ENCODE results near the gene ZNF281. TPM values are rescaled to one million over a fixed set of nuclear protein-coding genes. Genes with fewer than 3 reads are reported as not detected.

The ZNF281 gene
- total RNA-seq, 1 donor: 45.6 TPM

DNA sequence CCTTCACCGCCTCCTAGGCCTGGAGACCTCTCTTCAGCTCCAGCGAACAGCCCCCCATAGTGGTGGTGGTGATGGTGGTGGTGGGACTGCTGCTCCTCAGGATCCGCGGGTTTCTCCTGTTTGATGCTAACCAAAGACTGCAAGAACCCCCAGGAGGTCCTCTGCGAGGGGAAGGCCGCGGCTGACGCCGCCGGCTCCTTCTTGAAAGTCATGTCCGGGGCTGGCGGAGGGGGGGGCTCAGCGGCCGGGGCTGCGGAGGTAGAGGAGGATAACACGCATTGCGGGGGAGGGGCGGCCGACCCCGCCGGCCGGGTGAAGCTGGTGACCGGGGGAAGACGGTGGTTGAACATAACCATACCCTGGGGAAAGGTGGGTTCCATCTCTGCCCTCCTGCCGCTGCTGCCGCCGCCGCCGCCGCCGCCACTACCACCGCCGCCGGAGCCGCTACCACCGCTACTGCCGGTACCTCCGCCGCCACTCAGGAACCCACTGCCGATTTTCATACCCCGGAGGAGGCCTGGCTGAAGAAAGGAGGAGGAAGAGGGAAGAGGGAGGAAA lies 554 bp downstream of the ZNF281 start:
- Histone ChIP-seq H3K36me3 (ENCODE audit: insufficient read depth, low read length) (peaks cover 43% of the 10 kb centered on the region), H3K4me1 (ENCODE audit: insufficient read depth, low read length) (peaks cover 41% of the 10 kb centered on the region), H3K27ac (ENCODE audit: low read depth, low read length) (peak overlapping the region; percentile 87), H3K4me2 (ENCODE audit: insufficient read depth, low read length) (peak overlapping the region; percentile 94), H2AFZ (ENCODE audit: low read length) (peak overlapping the region; percentile 73), H4K20me1 (ENCODE audit: insufficient read depth, low read length) (peaks cover 11% of the 10 kb centered on the region), H3K27me3 (ENCODE audit: insufficient read depth, low read length) (no peaks in the 10 kb centered on the region), H3K4me3 (ENCODE audit: insufficient read depth, low read length) (peak overlapping the region; percentile 90), H3K79me2 (ENCODE audit: insufficient read depth, low read length) (peaks cover 55% of the 10 kb centered on the region), H3K9me3 (ENCODE audit: low read depth, low read length) (no peaks in the 10 kb centered on the region)
- TF ChIP-seq, protein P1, sequence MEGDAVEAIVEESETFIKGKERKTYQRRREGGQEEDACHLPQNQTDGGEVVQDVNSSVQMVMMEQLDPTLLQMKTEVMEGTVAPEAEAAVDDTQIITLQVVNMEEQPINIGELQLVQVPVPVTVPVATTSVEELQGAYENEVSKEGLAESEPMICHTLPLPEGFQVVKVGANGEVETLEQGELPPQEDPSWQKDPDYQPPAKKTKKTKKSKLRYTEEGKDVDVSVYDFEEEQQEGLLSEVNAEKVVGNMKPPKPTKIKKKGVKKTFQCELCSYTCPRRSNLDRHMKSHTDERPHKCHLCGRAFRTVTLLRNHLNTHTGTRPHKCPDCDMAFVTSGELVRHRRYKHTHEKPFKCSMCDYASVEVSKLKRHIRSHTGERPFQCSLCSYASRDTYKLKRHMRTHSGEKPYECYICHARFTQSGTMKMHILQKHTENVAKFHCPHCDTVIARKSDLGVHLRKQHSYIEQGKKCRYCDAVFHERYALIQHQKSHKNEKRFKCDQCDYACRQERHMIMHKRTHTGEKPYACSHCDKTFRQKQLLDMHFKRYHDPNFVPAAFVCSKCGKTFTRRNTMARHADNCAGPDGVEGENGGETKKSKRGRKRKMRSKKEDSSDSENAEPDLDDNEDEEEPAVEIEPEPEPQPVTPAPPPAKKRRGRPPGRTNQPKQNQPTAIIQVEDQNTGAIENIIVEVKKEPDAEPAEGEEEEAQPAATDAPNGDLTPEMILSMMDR (IDR thresholded peaks at IDR 0.05; ENCODE audit: extremely low read depth, low read depth, low read length): no peak
- peak; percentile 69 for DNase-seq (ENCODE audit: insufficient read length, low spot score, missing footprints)

DNA sequence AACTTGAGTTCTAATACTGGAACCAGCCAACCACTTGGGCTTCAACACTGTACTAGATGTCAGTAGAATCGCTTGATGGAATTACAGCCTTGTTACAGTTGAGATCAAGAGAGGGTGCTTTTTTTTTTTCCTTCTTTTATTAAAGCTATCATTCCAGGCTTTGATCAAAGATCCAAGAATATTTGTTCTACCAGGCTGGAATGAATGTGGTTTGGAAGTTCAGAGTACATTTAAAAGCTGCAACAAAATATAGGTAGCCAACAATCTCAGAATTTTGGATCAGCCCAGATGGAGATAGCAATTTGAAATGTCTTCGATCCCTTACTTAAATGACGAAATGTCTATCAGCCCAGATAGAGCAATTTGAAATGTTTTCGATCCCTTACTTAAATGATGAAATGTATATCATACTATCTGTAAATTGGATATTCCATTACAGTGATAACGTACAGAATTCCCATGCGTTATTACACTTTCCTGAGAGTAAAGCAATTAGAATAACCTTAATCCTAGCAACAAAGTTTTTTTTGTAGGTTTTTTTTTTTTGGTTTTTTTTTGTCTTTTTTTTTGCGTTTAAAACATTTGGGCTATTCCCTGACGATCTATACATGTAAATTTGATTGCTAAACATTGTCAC lies 3.6 kb downstream of the ZNF281 start:
- Histone ChIP-seq H3K4me2 (ENCODE audit: insufficient read depth, low read length) (peak overlapping the region; percentile 77), H3K4me1 (ENCODE audit: insufficient read depth, low read length) (peaks cover 51% of the 10 kb centered on the region), H3K27me3 (ENCODE audit: insufficient read depth, low read length) (no peaks in the 10 kb centered on the region), H3K27ac (ENCODE audit: low read depth, low read length) (no peak overlapping the region), H3K4me3 (ENCODE audit: insufficient read depth, low read length) (peak overlapping the region; percentile 56), H3K36me3 (ENCODE audit: insufficient read depth, low read length) (peaks cover 62% of the 10 kb centered on the region), H4K20me1 (ENCODE audit: insufficient read depth, low read length) (peaks cover 11% of the 10 kb centered on the region), H3K9me3 (ENCODE audit: low read depth, low read length) (no peaks in the 10 kb centered on the region), H3K79me2 (ENCODE audit: insufficient read depth, low read length) (peaks cover 77% of the 10 kb centered on the region), H2AFZ (ENCODE audit: low read length) (no peak overlapping the region)
- TF ChIP-seq, protein P1 (IDR thresholded peaks at IDR 0.05; ENCODE audit: extremely low read depth, low read depth, low read length): no peak
- DNase-seq (ENCODE audit: insufficient read length, low spot score, missing footprints): no peak

GRCh38 chr1:200405264-200405663 lies 4.6 kb downstream of the ZNF281 start:
- DNase-seq (ENCODE audit: insufficient read length, low spot score, missing footprints): no peak
- peak overlapping the region; percentile 53 for H3K4me3 ChIP-seq (ENCODE audit: insufficient read depth, low read length)
- peaks cover 81% of the 10 kb centered on the region for H3K79me2 ChIP-seq (ENCODE audit: insufficient read depth, low read length)

DNA sequence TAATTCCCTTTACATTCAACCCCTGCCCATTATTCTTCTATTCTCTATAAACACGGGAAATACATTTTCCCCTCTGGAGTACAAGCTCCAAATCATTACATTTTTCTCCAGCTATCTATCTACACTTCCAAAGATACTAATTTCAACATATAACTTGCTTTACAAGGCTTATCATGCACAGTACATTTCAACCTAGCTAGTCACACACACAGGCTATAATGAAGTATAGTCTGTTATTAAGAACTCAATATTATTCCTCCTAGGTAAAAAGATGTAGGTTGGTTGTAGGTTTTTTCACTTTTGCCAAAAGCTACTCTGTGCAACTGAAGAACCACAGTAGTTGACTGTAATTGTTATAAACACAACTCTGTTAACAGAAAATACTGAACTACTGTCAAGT lies 8.1 kb downstream of the ZNF281 start:
- H3K27me3 ChIP-seq (ENCODE audit: insufficient read depth, low read length): no peaks in the 10 kb centered on the region
- H3K27ac ChIP-seq (ENCODE audit: low read depth, low read length): peak overlapping the region; percentile 7
- H2AFZ ChIP-seq (ENCODE audit: low read length): no peak overlapping the region
- DNase-seq (ENCODE audit: insufficient read length, low spot score, missing footprints): no peak
- H3K79me2 ChIP-seq (ENCODE audit: insufficient read depth, low read length): peaks cover 50% of the 10 kb centered on the region
- TF ChIP-seq, protein P1 (IDR thresholded peaks at IDR 0.05; ENCODE audit: extremely low read depth, low read depth, low read length): no peak
- no peak overlapping the region for H3K4me3 ChIP-seq (ENCODE audit: insufficient read depth, low read length)
- H3K4me1 ChIP-seq (ENCODE audit: insufficient read depth, low read length): peaks cover 18% of the 10 kb centered on the region
- peaks cover 38% of the 10 kb centered on the region for H3K36me3 ChIP-seq (ENCODE audit: insufficient read depth, low read length)
- H3K4me2 ChIP-seq (ENCODE audit: insufficient read depth, low read length): peak overlapping the region; percentile 2
- H4K20me1 ChIP-seq (ENCODE audit: insufficient read depth, low read length): peaks cover 1% of the 10 kb centered on the region
- no peaks in the 10 kb centered on the region for H3K9me3 ChIP-seq (ENCODE audit: low read depth, low read length)

More at GRCh38 chr1:200405264-200405663, 4.6 kb downstream of the ZNF281 start:
- H3K36me3 ChIP-seq (ENCODE audit: insufficient read depth, low read length): peaks cover 62% of the 10 kb centered on the region
- H3K27ac ChIP-seq (ENCODE audit: low read depth, low read length): peak overlapping the region; percentile 25
- H3K9me3 ChIP-seq (ENCODE audit: low read depth, low read length): no peaks in the 10 kb centered on the region
- H2AFZ ChIP-seq (ENCODE audit: low read length): no peak overlapping the region
- peak overlapping the region; percentile 77 for H3K4me2 ChIP-seq (ENCODE audit: insufficient read depth, low read length)
- TF ChIP-seq, protein P1 (IDR thresholded peaks at IDR 0.05; ENCODE audit: extremely low read depth, low read depth, low read length): no peak
- no peaks in the 10 kb centered on the region for H3K27me3 ChIP-seq (ENCODE audit: insufficient read depth, low read length)
- H3K4me1 ChIP-seq (ENCODE audit: insufficient read depth, low read length): peaks cover 45% of the 10 kb centered on the region
- H4K20me1 ChIP-seq (ENCODE audit: insufficient read depth, low read length): peaks cover 11% of the 10 kb centered on the region
